GM12878 (cell line): ENCODE results near the gene DZIP1L.

Experiments
- CREB1 ChIP-seq: IDR thresholded peaks from 2 replicates; pipeline ENCODE4 v1.6.1; 2012; ENCODE audit warnings: low read depth, mild to moderate bottlenecking, inconsistent platforms
- CTCF ChIP-seq, 3 experiments: IDR thresholded peaks in 2 of 3; conservative IDR thresholded peaks in 1 of 3; 2 replicates each; pipeline ENCODE4 v1.5.1; 2011; ENCODE audit warnings: low read depth in 3 of 3, low read length in 3 of 3, mild to moderate bottlenecking in 3 of 3, control low read depth in 2 of 3, moderate library complexity in 2 of 3, inconsistent platforms in 1 of 3, mixed read lengths in 1 of 3; ENCODE audit not compliant: control insufficient read depth in 2 of 3, insufficient read depth in 1 of 3; ENCODE audit errors: extremely low read depth in 1 of 3
- FOXK2 ChIP-seq: fragments of 450-650 bp; IDR thresholded peaks from 2 replicates; pipeline ENCODE4 v1.6.1; 2017; ENCODE audit warnings: mild to moderate bottlenecking, moderate library complexity
- IKZF1 ChIP-seq: fragments of 450-650 bp; conservative IDR thresholded peaks from 2 replicates; pipeline ENCODE4 v1.6.1; 2017; ENCODE audit warnings: antibody characterized with exemption, mild to moderate bottlenecking
- MAX ChIP-seq: IDR thresholded peaks from 2 replicates; pipeline ENCODE4 v1.6.1; 2012; ENCODE audit warnings: low read depth, low read length, improper control_type of control experiment
- POLR2A ChIP-seq: IDR thresholded peaks from 2 replicates; pipeline ENCODE4 v1.6.1; 2011; ENCODE audit warnings: low read depth, mild to moderate bottlenecking, low read length
- POLR2AphosphoS2 ChIP-seq: IDR thresholded peaks from 2 replicates; pipeline ENCODE4 v1.6.1; 2011; ENCODE audit warnings: low read depth, mild to moderate bottlenecking, low read length, improper control_type of control experiment, moderate library complexity
- RAD21 ChIP-seq: IDR thresholded peaks from 2 replicates; pipeline ENCODE4 v1.6.1; 2011; ENCODE audit warnings: mild to moderate bottlenecking, low read depth, low read length, moderate library complexity; ENCODE audit not compliant: insufficient read depth
- SREBF1 ChIP-seq: IDR thresholded peaks from 2 replicates; pipeline ENCODE4 v1.6.1; 2012; ENCODE audit warnings: mild to moderate bottlenecking, low read length
- ZNF274 ChIP-seq: IDR thresholded peaks from one replicate; pipeline ENCODE4 v1.8.0; 2011; ENCODE audit not compliant: insufficient read length, insufficient read depth
- ZNF384 ChIP-seq: IDR thresholded peaks from 2 replicates; pipeline ENCODE4 v1.6.1; 2012; ENCODE audit warnings: low read depth, mild to moderate bottlenecking, low read length, improper control_type of control experiment, borderline replicate concordance

- TF ChIP-seq SREBF1 (no peak), CREB1 (no peak), CTCF (IDR thresholded peaks at IDR 0.05 in 2 of 3, conservative IDR thresholded peaks at IDR 0.05 in 1 of 3; ENCODE audit: control insufficient read depth in 2 of 3, extremely low read depth in 1 of 3, insufficient read depth in 1 of 3, low read depth in 3 of 3, low read length in 3 of 3) (no peak), ZNF384 (no peak), POLR2A (no peak), FOXK2 (no peak), MAX (no peak), ZNF274 (no peak), IKZF1 (no peak), POLR2AphosphoS2 (no peak), RAD21 (no peak)
Measured at GRCh38 chr3:138012526-138012925, 102.9 kb downstream of the DZIP1L start.
